Measurements from ENCODE around the gene ADAT2. TPM values are rescaled to one million over a fixed set of nuclear protein-coding genes. Genes with fewer than 3 reads are reported as not detected.

ADAT2 gene
- total RNA-seq, 1 experiment from 2014 or later = 18.4 TPM

DNA sequence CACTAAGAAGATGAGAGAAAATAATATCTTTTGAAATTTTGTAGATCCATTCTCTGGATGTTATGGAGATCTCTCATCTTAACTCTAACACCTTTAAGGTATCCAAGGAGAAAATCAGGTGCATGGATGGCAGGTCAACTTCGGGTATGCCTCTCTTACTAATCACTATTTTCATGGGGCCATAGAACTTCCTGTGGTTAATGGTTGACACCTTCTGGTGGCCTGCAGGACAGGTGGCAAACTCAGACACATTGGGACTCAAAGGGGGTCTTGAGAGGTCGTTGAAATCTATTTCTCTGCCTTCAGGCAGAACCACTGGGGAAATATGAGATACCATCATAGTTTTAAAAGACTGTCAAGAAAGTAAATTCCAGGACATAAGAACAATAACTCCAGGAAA lies 76.5 kb downstream of the ADAT2 start:
- H4K20me1 ChIP-seq (ENCODE audit: insufficient read depth) = no peaks in the 10 kb centered on the region
- H3K27ac ChIP-seq (ENCODE audit: low read depth, low read length) = no peak overlapping the region
- H3K4me3 ChIP-seq (replicated peaks in 1 of 2; ENCODE audit: low read depth in 1 of 2, low read length in 2 of 2) = no peak overlapping the region
- BruUV-seq (replicated peaks) = no TSS peak
- H3K4me2 ChIP-seq (ENCODE audit: low read length) = no peak overlapping the region
- ATAC-seq (no peak), DNase-seq (ENCODE audit: low read depth, low spot score) (no peak)
- H2AFZ ChIP-seq (ENCODE audit: low read depth, low read length, poor library complexity, severe bottlenecking) = no peak overlapping the region
- no peaks in the 10 kb centered on the region for H3K9me2 ChIP-seq (ENCODE audit: insufficient read depth)
- ChIA-PET CTCF (no interaction called here), POLR2A (no interaction called here), RAD21 (ENCODE audit: low non-redundant PET in 1 of 2, low total read pairs in 2 of 2, uncharacterized antibody in 2 of 2, unreplicated experiment in 2 of 2) (no interaction called here)
- H3K9me3 ChIP-seq (ENCODE audit: control insufficient read depth in 1 of 2, insufficient read depth in 1 of 2, low read depth in 1 of 2, low read length in 2 of 2) = no peaks in the 10 kb centered on the region
- no peaks in the 10 kb centered on the region for H3K79me2 ChIP-seq (ENCODE audit: insufficient read depth, low read length)
- no peaks in the 10 kb centered on the region for H3K4me1 ChIP-seq (ENCODE audit: control insufficient read depth in 1 of 2, insufficient read depth in 2 of 2, low read length in 2 of 2)
- H3K27me3 ChIP-seq (ENCODE audit: insufficient read depth, low read length) = no peaks in the 10 kb centered on the region
- H3K36me3 ChIP-seq (ENCODE audit: control insufficient read depth in 1 of 2, insufficient read depth in 2 of 2, low read length in 2 of 2) = no peaks in the 10 kb centered on the region
- intact Hi-C loops (cut with micrococcal nuclease) = no loop called here
- no peak overlapping the region for H3K9ac ChIP-seq (ENCODE audit: low read length)
- TF ChIP-seq RAD21 (IDR thresholded peaks at IDR 0.05; ENCODE audit: low read depth) = 0 out of 2 replicates have a peak, but pooled peaks have one; percentile 12
- TF ChIP-seq YY1 (IDR thresholded peaks at IDR 0.05; ENCODE audit: extremely low read depth, insufficient replicate concordance, low read depth, low read length) = no peak

Other genes with a start within 250 kb of the ADAT2 start
- 12.9 TPM for gene PEX3, start 110 bp upstream of the ADAT2 start, total RNA-seq (2021; ENCODE audit: unreplicated experiment)
- gene FUCA2, start 61.0 kb upstream of the ADAT2 start, total RNA-seq (2021; ENCODE audit: unreplicated experiment) = 75.4 TPM
- gene PHACTR2, start 227.3 kb upstream of the ADAT2 start, total RNA-seq (2021; ENCODE audit: unreplicated experiment) = 27.6 TPM

All from HCT116 (cell line).